B cell (primary cell): ENCODE results near the gene CD300LG. TPM values are rescaled to one million over a fixed set of nuclear protein-coding genes. Genes with fewer than 3 reads are reported as not detected.

Source experiments
- ATAC-seq: fragments of 200-7000 bp; cut with Tn5 transposase; one replicate; pipeline ENCODE4 v1.10.0; 2021; ENCODE audit warnings: low read depth, mild to moderate bottlenecking, moderate number of reproducible peaks, moderate library complexity
- CTCF ChIA-PET: fragments of 350-600 bp; sonication (Branson Sonifier 250); formaldehyde crosslinking; loops from one replicate; lab custom pipeline; 2021; ENCODE audit warnings: antibody characterized with exemption, inconsistent platforms; lab: Charles Lee
- POLR2A ChIA-PET: fragments of 350-600 bp; sonication (Branson Sonifier 250); formaldehyde crosslinking; loops from one replicate; lab custom pipeline; 2021; ENCODE audit warnings: antibody characterized with exemption; lab: Charles Lee
- DNase-seq: peaks from one replicate; pipeline ENCODE4 v3.0.0; 2013
- H2AFZ ChIP-seq: 2 replicates; pipeline ENCODE4 v1.6.1; 2012; ENCODE audit warnings: mild to moderate bottlenecking, low read depth, low read length; ENCODE audit not compliant: insufficient read depth, poor library complexity, severe bottlenecking
- H3K27ac ChIP-seq, 2 donors: 1 replicate in 1 of 2; 2 replicates in 1 of 2; pipeline ENCODE4 v1.5.1; 2012 to 2013; ENCODE audit warnings: low read length in 2 of 2, mild to moderate bottlenecking in 2 of 2, moderate library complexity in 1 of 2
- H3K27me3 ChIP-seq, 4 experiments: fragments of 200-600 bp in 1 of 4; sonication (generic) in 1 of 4; replicated peaks in 1 of 4; 1 replicate in 2 of 4; 2 replicates in 2 of 4; pipeline versions ENCODE4 v1.6.1 to v1.7.0; 2013 to 2016; ENCODE audit warnings: low read length in 3 of 4, mild to moderate bottlenecking in 2 of 4, mixed read lengths in 1 of 4, moderate library complexity in 1 of 4; ENCODE audit not compliant: insufficient read depth in 4 of 4, control insufficient read depth in 3 of 4; ENCODE audit errors: control extremely low read depth in 1 of 4
- H3K36me3 ChIP-seq, 2 experiments: replicated peaks in 1 of 2; 1 replicate in 1 of 2; 2 replicates in 1 of 2; pipeline versions ENCODE4 v1.6.1 to v1.7.1; 2013; ENCODE audit warnings: low read length in 1 of 2; ENCODE audit not compliant: insufficient read depth in 2 of 2, control insufficient read depth in 1 of 2; ENCODE audit errors: control extremely low read depth in 1 of 2, extremely low read depth in 1 of 2
- H3K4me1 ChIP-seq, 2 donors: fragments of 200-600 bp in 1 of 2; sonication (generic) in 1 of 2; 1 replicate in 1 of 2; 2 replicates in 1 of 2; pipeline versions ENCODE4 v1.5.1 to v1.6.1; 2013 to 2017; ENCODE audit warnings: low read length in 2 of 2; ENCODE audit not compliant: control insufficient read depth in 2 of 2, insufficient read depth in 2 of 2
- H3K4me2 ChIP-seq: replicated peaks from 2 replicates; pipeline ENCODE3; 2012; ENCODE audit warnings: mild to moderate bottlenecking, low read depth, low read length; ENCODE audit not compliant: poor library complexity, severe bottlenecking
- H3K4me3 ChIP-seq, 5 experiments: fragments of 200-600 bp in 1 of 5; sonication (generic) in 1 of 5; 1 replicate in 3 of 5; 2 replicates in 2 of 5; pipeline versions ENCODE4 v1.5.1 to v1.7.0; 2011 to 2016; ENCODE audit warnings: low read length in 4 of 5, mild to moderate bottlenecking in 4 of 5, low read depth in 2 of 5, control low read depth in 1 of 5, moderate library complexity in 1 of 5; ENCODE audit not compliant: insufficient read depth in 1 of 5; ENCODE audit errors: control extremely low read depth in 1 of 5, extremely low read depth in 1 of 5
- H3K79me2 ChIP-seq: fragments of 200-600 bp; sonication (generic); one replicate; pipeline ENCODE4 v1.6.0; 2016; ENCODE audit warnings: low read length; ENCODE audit not compliant: control insufficient read depth, insufficient read depth
- H3K9ac ChIP-seq: fragments of 200-600 bp; sonication (generic); 2 replicates; pipeline ENCODE4 v1.6.1; 2017; ENCODE audit warnings: mild to moderate bottlenecking, low read length, moderate library complexity
- H3K9me3 ChIP-seq, 3 donors: one replicate each; pipeline versions ENCODE4 v1.6.1 to v1.7.1; 2013; ENCODE audit warnings: low read length in 2 of 3; ENCODE audit not compliant: control insufficient read depth in 2 of 3, insufficient read depth in 1 of 3; ENCODE audit errors: control extremely low read depth in 1 of 3
- H4K20me1 ChIP-seq: 2 replicates; pipeline ENCODE4 v1.6.0; 2012; ENCODE audit warnings: mild to moderate bottlenecking, low read length; ENCODE audit not compliant: insufficient read depth, control insufficient read depth, poor library complexity, severe bottlenecking
- H3K27ac Mint-ChIP-seq: one replicate; pipeline ENCODE4 v1.8.0; 2021; ENCODE audit warnings: mixed read lengths
- H3K27me3 Mint-ChIP-seq: one replicate; pipeline ENCODE4 v1.8.0; 2021; ENCODE audit warnings: mixed read lengths
- H3K4me1 Mint-ChIP-seq: one replicate; pipeline ENCODE4 v1.8.0; 2021; ENCODE audit warnings: mixed read lengths
- H3K4me3 Mint-ChIP-seq: one replicate; pipeline ENCODE4 v1.8.0; 2021; ENCODE audit warnings: mixed read lengths
- H3K9me3 Mint-ChIP-seq: one replicate; pipeline ENCODE4 v1.8.0; 2022; ENCODE audit warnings: mixed read lengths; ENCODE audit not compliant: insufficient read depth
- CTCF ChIP-seq: fragments of 200-600 bp; IDR thresholded peaks from one replicate; pipeline ENCODE4 v1.8.0; 2022; ENCODE audit warnings: antibody characterized with exemption, mild to moderate bottlenecking
- EZH2 ChIP-seq: IDR thresholded peaks from 2 replicates; pipeline ENCODE4 v1.6.1; 2012; ENCODE audit warnings: borderline replicate concordance, low read depth, mild to moderate bottlenecking, moderate library complexity, low read length; ENCODE audit not compliant: insufficient read depth, poor library complexity, severe bottlenecking
- WGBS: methylation state at CpG from one replicate; pipeline ENCODE4 v1.1.5; 2013; ENCODE audit warnings: missing lambda C conversion rate; ENCODE audit not compliant: insufficient coverage; 5-methylcytosine and 5-hydroxymethylcytosine counted together
- intact Hi-C: fragments of 100-400 bp; cut with micrococcal nuclease; formaldehyde crosslinking; loops from one replicate; pipeline ENCODE4 v1.10.0; 2022
- polyA plus RNA-seq: library from polyadenylated mRNA; depleted of rRNA; stranded (reverse); fragments of >200 nt; gene quantifications from 2 replicates; pipeline ENCODE4 v1.2.3, GENCODE V29; 2012
- total RNA-seq, 2 donors: library from RNA; stranded (reverse); fragments of 120-200 nt in 1 of 2; gene quantifications; 1 replicate in 1 of 2; 2 replicates in 1 of 2; pipeline versions ENCODE4 v1.2.3 to v1.2.4, GENCODE V29; 2013 to 2022

The CD300LG gene
- total and polyA plus RNA-seq, 2 donors (not counting 1 experiment from before 2014, with no cell fraction given), result not detected

DNA sequence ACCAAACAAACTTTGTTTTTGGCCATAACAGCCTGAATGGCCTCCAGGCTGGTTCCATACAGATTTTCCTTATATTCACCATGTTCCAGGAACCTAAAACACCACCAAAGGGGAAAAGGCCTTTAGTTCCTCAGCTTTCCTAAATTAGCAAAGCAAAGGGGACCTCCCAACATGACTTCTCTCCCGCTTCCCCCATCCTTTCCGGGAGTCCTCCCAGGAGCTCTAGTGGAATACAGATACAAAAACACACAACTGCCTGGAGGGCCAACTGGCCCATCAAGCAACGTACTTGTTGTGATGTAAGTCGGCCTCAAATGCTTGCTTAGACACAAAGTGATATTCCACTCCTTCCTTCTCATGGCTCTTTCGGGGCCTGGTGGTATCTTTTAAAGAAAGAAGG lies 36.2 kb upstream of the CD300LG start:
- no peak overlapping the region for H3K27ac Mint-ChIP-seq
- no peak overlapping the region for H3K9ac ChIP-seq
- H3K27me3 ChIP-seq, result peaks cover 0 to 11% (median 0%) of the 10 kb centered on the region in 4 experiments
- no peak overlapping the region for H3K4me3 Mint-ChIP-seq
- H3K9me3 Mint-ChIP-seq, result no peaks in the 10 kb centered on the region
- intact Hi-C loops, result no loop called here
- H3K4me1 Mint-ChIP-seq, result no peaks in the 10 kb centered on the region
- ChIA-PET POLR2A (no interaction called here), CTCF (no interaction called here)
- ATAC-seq (no peak), DNase-seq (no peak)
- no peak overlapping the region for H3K4me2 ChIP-seq
- 83% methylated on average over 3 of the region's 5 CpGs for WGBS
- no peak overlapping the region for H2AFZ ChIP-seq
- H3K4me1 ChIP-seq, result no peaks in the 10 kb centered on the region
- peaks cover 33% of the 10 kb centered on the region for H3K27me3 Mint-ChIP-seq
- no peaks in the 10 kb centered on the region for H3K79me2 ChIP-seq
- H3K27ac ChIP-seq, result no peak overlapping the region
- TF ChIP-seq EZH2, result no peak
- no peak for TF ChIP-seq CTCF
- H3K9me3 ChIP-seq, result no peaks in the 10 kb centered on the region
- H3K36me3 ChIP-seq, result no peaks in the 10 kb centered on the region
- no peaks in the 10 kb centered on the region for H4K20me1 ChIP-seq
- H3K4me3 ChIP-seq, result no peak overlapping the region

DNA sequence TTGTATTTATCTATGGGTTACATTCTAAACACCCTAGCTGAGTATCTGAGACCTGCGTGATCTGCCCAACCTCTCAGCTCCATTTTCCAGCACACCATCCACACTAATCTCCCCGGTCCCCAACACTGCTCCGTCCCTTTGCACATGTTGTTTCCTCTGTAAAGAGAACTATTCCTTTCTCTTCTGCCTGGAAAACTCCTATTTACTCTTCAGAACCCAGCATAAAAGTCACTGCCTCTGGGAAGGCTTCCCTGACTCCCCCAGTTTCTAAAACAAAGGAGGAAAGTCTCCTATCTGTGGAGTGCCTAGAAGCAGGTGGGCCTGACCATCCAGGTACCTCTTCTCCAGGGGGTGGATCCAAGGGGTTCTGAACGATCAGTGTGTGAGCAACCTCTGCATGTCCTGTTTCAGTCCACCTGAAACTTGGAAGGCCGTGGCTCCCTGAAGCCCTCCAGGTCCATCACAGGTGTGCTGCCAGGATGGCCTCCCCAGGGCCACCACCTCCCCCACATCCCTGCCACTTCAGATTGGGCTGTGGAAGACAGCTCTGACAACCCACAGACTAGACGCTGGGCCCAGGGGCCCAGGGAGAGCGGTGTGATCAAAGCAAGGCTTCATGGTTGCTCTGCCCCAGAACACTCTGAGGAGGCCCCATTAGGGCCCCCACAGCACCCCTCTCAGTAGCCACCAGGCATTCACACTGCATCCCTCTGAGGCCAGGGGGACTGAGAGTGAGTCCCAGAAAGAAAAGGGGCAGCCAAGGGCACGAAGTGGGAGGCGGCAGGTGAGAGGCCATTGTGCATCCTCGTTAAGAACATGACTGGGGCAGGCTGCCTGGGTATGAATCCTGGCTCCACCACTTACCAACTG lies 34.3 kb upstream of the CD300LG start:
- no peaks in the 10 kb centered on the region for H3K9me3 Mint-ChIP-seq
- TF ChIP-seq CTCF, result no peak
- no peak for TF ChIP-seq EZH2
- no peak overlapping the region for H3K9ac ChIP-seq
- ChIA-PET POLR2A (no interaction called here), CTCF (interaction anchor here (1.0 kb wide), 1 partner anchor 238 kb away, joined by 3 read pairs; no protein-coding TSS in a partner anchor)
- ATAC-seq, result no peak
- H3K27me3 Mint-ChIP-seq, result peaks cover 28% of the 10 kb centered on the region
- no peaks in the 10 kb centered on the region for H3K9me3 ChIP-seq
- H3K4me1 Mint-ChIP-seq, result no peaks in the 10 kb centered on the region
- no peaks in the 10 kb centered on the region for H4K20me1 ChIP-seq
- no peaks in the 10 kb centered on the region for H3K4me1 ChIP-seq
- no peak overlapping the region for H3K4me3 ChIP-seq
- no peak overlapping the region for H3K27ac Mint-ChIP-seq
- no peaks in the 10 kb centered on the region for H3K79me2 ChIP-seq
- no peak overlapping the region for H2AFZ ChIP-seq
- H3K4me2 ChIP-seq, result no peak overlapping the region
- H3K27ac ChIP-seq, result no peak overlapping the region
- H3K36me3 ChIP-seq, result no peaks in the 10 kb centered on the region
- no peak for DNase-seq
- H3K27me3 ChIP-seq, result peaks cover 0 to 11% (median 0%) of the 10 kb centered on the region in 4 experiments
- 90% methylated on average over 10 of the region's 10 CpGs for WGBS
- H3K4me3 Mint-ChIP-seq, result no peak overlapping the region
- intact Hi-C loops, result no loop called here
